Stimulated activated CD8-positive, alpha-beta memory T cell treated with anti-CD3 and anti-CD28 coated beads, Interleukin-15, amount 100 ng/mL, for 1 hour (primary cell): ENCODE measurements around the gene TTC27.

Source experiments
- DNase-seq: peaks from one replicate; pipeline ENCODE4 v3.0.0-alpha.2; 2020; ENCODE audit warnings: low read depth

Gene TTC27

GRCh38 chr2:32671885-32672533 lies 44.2 kb downstream of the TTC27 start:
- no peak for DNase-seq

- DNase-seq, result no peak
Observed at GRCh38 chr2:32678825-32679224, 51.0 kb downstream of the TTC27 start.

DNA sequence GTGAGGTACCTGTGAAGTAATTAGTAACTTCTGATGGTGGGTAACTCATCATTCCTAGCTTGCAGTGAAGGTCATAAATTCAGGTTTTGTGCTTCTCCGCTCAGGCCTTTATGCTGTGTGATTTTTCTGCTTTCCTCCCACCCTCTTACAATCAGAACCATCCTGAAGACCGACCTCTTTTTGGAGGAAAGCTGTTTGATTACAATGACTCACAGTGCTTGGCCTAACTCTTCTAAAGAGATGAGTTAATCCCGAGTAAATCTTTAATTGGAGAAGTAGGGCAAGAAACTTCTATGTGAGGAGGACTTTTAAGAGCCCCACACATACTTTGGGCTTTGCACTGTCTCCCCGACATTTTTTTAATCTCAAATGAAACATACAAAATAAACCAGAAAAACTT lies 53.1 kb downstream of the TTC27 start:
- no peak for DNase-seq

- DNase-seq, result no peak
Observed at GRCh38 chr2:32683520-32684086, 55.8 kb downstream of the TTC27 start.

- no peak for DNase-seq
Observed at GRCh38 chr2:32688541-32688940, 60.7 kb downstream of the TTC27 start.

DNA sequence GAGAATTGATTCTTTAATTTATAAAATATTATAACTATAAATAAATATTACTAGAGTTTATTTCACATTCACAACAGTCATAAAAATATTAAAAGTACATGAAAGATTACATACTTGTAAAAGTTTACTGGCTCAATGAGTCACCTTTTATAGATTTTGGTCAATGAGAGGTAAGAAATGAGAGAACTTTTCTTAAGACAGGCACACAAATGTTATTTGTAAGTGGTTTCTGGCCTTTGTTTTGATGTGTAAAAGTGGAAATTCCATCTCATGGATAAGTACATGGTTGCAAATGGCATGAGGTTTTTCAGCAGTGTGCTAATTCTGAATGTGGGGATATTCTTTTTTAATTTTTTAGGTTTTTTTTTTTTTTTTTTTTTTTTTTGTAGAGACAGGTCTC lies 63.8 kb downstream of the TTC27 start:
- no peak for DNase-seq

- DNase-seq, result no peak
Observed at GRCh38 chr2:32696439-32696838, 68.6 kb downstream of the TTC27 start.

DNA sequence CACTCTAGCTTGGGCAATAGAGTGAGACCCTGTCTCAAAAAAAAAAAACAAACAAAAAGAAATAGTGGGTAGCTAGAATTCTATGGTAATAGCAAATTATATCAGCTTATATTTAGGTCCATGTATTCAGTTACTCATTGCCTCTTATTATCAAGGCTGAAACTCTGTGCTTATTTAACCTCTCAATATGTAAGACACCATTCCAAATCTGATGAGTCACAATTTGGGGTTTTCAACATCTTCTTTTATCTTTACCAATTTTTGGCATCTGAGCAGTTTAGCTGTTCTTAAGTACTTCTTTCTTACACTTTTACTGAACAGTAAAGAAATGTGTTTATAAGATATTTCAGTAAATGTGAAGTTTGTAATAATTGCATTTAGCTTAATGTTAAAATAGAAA lies 69.3 kb downstream of the TTC27 start:
- DNase-seq, result no peak

GRCh38 chr2:32699151-32699550 lies 71.3 kb downstream of the TTC27 start:
- no peak for DNase-seq

DNA sequence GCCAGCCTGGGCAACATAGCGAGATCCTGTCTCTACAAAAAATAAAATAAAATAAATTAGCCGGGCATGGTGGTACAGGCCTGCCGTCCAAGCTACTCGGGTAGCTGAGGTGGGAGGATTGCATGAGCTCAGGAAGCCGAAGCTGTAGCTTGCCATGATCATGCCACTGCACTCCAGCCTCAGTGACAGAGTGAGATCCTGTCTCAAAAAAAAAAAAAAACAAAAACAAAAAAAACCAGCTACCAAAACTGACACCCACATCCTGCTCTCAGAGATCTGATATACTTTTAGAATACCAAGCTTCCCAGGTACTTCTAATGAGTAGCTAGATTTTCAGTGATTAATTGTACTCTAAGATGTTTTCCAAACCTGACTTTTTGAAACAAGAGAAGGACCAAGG lies 74.0 kb downstream of the TTC27 start:
- DNase-seq, result no peak

GRCh38 chr2:32702303-32703064 lies 74.6 kb downstream of the TTC27 start:
- DNase-seq, result no peak

DNA sequence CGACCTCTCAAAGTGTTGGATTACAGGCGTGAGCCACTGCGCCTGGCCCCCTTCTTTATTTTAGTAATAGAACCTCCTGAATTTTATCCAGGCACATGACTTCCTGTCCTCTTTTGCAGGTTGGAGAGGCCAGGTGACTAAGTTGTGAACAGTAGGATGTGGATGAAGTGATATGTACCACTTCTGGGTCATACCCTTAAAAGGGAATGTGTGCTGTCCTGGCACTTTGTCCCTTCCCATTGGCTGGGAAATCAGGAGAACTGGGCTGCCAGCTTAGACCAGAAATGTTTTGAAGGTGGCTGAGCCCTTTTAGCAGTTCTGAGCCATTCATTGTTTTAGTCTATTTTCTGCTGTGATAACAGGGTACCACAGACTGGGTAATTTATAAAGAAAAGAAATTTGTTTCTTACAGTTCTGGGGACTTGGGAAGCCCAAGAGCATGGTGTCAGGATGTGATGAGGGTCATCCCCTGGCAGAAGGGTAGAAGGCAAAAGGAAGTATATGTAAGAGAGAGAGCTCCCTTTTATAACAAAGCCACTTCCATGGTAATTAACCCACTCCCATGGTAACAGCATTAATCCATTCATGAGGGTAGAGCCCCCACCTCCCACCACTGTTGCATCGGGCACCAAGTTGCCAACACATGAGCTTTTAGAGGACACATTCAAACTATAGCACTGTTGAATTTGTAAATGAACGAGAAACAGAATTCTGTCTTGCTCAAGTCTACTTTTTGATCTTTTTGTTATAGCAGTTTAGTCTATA lies 79.1 kb downstream of the TTC27 start:
- DNase-seq, result no peak

DNA sequence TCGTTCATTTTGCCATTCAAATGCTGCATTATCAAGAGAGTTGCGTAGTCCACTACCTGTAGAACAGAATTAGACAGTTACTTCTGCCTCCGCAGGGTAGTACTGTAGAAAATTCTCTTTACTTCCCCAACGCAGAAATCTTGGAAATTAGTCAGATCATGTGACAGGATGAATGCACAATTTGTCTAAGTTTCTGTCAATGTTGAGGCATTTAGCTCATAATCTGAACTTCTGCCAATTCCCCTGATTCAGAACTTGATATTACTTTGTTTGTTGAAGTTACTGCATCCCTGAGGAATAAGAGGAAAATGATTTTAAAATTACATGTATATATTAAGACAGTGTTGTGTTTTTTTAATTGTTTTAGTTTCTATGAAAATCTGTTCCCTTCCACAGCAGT lies 83.4 kb downstream of the TTC27 start:
- DNase-seq, result no peak

GRCh38 chr2:32711908-32712501 lies 84.2 kb downstream of the TTC27 start:
- DNase-seq, result no peak

GRCh38 chr2:32712870-32713269 lies 85.0 kb downstream of the TTC27 start:
- no peak for DNase-seq

DNA sequence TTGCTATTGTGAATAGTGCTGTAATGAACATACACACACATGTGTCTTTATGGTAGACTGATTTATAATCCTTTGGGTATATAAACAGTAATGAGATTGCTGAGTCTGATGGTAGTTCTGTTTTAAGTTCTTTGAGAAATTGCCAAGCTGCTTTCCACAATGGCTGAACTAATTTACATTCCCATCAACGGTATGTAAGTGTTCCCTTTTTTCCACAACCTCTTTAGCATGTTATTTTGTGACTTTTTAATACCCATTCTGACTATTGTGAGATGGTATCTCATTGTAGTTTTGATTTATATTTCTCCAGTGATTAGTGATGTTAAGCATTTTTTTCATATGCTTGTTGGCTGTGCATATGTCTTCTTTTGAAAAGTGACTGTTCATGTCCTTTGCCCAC lies 86.7 kb downstream of the TTC27 start:
- DNase-seq, result no peak

DNA sequence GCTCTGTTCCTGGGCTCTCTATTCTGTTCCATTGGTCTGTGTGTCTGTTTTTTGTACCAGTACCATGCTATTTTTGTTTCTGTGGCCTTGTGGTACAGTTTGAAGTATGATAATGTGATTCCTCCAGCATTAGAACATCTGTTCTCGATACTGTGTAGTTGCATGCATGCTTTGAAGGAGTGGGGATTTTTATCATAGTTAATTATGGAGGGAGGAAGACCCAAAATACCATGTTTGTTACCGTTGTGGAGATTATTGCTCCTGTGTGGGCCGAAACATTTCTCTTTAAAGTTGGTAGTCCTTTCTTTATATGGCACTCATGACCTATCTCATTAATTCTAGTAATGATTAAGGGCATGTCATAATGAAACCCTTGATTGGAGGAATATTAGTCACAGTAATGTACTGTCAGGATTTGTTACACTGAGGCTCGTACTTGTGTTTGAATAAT lies 87.6 kb downstream of the TTC27 start:
- DNase-seq, result no peak

- DNase-seq, result no peak
Observed at GRCh38 chr2:32715981-32716380, 88.1 kb downstream of the TTC27 start.

- no peak for DNase-seq
Observed at GRCh38 chr2:32716598-32716997, 88.7 kb downstream of the TTC27 start.

DNA sequence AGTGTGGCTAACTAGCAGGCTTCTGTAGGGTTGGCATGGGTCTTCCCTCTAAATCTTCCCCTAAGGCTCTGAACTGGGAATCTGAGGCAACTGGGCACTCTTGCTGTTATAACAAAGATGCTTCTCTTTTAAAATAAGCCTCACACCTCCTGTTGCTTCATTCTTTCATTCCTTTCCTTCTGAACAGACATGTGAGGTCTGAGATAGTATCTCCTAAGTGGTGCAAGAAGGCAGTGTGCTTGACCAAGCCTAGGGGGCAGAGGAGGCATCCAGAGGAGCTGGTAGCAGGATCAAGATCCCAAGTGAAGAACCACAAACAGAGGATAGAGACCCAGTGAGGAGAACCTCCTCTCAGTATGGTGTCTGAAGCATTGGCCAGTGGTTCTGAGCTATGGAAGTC lies 90.9 kb downstream of the TTC27 start:
- DNase-seq, result no peak

DNA sequence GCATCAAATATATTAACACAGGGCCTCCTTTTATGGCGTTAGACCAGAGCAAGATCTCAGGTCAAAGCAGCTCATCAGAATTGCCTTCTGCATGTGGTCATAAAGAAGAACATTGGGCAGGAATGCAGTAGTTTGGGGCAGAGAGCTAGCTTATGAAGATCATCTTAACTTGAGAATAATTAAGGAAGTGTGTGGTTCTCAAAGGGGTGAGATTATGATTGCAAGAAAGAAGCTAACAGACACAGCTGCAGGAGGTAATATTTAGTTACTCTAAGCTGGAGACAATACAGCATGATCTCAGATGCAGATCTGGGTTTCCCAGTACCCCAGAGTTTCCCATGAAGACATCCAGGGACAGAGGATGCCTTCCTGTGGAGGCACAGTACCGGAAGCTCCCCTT lies 91.6 kb downstream of the TTC27 start:
- DNase-seq, result no peak
